ENCODE measurements around the gene EIF3CL.
"Not testable (repeated sequence)": the region's sequence is repeated elsewhere in the genome, so short reads cannot be mapped to it uniquely, and the experiment has no call there.

Gene EIF3CL, protein sequence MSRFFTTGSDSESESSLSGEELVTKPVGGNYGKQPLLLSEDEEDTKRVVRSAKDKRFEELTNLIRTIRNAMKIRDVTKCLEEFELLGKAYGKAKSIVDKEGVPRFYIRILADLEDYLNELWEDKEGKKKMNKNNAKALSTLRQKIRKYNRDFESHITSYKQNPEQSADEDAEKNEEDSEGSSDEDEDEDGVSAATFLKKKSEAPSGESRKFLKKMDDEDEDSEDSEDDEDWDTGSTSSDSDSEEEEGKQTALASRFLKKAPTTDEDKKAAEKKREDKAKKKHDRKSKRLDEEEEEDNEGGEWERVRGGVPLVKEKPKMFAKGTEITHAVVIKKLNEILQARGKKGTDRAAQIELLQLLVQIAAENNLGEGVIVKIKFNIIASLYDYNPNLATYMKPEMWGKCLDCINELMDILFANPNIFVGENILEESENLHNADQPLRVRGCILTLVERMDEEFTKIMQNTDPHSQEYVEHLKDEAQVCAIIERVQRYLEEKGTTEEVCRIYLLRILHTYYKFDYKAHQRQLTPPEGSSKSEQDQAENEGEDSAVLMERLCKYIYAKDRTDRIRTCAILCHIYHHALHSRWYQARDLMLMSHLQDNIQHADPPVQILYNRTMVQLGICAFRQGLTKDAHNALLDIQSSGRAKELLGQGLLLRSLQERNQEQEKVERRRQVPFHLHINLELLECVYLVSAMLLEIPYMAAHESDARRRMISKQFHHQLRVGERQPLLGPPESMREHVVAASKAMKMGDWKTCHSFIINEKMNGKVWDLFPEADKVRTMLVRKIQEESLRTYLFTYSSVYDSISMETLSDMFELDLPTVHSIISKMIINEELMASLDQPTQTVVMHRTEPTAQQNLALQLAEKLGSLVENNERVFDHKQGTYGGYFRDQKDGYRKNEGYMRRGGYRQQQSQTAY

DNA sequence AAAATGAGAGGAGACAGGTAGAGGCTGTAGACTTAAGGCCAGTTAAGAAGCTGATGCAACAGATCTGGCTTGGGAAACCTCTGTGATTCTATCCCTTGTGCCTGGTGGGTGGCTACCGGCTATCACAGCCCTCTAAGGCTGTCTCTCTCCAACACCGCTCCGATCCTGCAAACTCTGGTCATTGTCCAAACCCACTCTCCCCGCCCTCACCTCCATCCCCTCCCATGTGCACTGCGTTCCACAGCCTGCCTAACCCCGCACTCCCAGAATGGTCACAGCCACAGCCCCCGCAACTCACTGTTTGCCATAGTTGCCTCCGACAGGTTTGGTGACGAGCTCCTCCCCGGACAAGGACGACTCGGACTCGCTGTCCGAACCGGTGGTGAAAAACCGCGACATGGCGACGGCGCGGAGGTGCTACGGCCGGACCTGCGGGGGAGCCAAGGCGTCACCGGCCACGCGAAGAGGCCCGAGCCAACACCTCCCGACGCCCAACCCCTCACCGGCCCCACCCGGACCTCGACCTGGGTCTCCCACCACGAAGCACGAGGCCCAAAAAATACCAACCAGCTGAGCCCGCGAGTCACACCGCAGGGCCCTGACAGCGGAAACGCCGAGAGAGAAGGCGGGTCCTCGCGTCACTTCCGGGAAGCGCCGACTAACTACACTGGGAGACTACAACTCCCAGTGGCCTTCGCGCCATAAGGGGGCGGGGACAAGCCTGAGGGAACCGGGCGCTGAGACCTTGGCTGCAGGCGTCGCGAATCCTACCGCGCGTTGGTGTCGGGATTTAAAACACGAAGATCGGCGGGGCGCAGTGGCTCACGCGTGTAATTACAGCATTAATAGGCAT, at the start of gene EIF3CL:
Gene EIF3CL (minus strand): TSS at position 622 of the 853 bp plus-strand sequence. CDS start 223 bp downstream, at position 399.
- DNase-seq (ENCODE audit: low read depth), result not testable (repeated sequence)
- H3K4me3 ChIP-seq (ENCODE audit: low read depth, low read length), result peak within 1 kb of the TSS; percentile 66

- H3K4me3 ChIP-seq (ENCODE audit: low read depth, low read length); DNase-seq (ENCODE audit: low read depth): not testable (repeated sequence)
Observed at GRCh38 chr16:28447081-28447480, 43.4 kb upstream of the EIF3CL start.

DNA sequence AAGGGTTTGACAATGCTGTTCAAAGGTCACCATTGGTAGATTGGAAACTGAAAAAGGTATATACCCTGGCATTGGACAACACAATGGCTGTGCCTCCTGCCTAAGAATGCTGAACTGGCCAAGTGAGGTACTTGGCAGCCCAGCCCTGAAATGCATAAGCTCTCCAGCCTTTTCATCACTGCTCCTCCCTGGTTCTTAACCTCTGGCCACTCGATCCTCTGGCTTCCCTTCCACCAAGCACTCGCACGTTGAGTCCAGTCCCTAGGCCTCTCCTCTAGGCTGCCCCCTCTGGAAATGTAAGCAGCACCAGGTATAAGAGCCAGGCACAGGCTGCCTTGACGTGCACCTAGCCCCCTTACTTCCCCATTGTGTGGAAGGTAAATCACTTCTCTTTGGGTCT, 42.7 kb upstream of the EIF3CL start:
- not testable (repeated sequence) for H3K4me3 ChIP-seq (ENCODE audit: low read depth, low read length); DNase-seq (ENCODE audit: low read depth)

GRCh38 chr16:28443943-28444342, 40.3 kb upstream of the EIF3CL start:
- H3K4me3 ChIP-seq (ENCODE audit: low read depth, low read length); DNase-seq (ENCODE audit: low read depth): not testable (repeated sequence)

GRCh38 chr16:28438899-28439298, 35.3 kb upstream of the EIF3CL start:
- not testable (repeated sequence) for DNase-seq (ENCODE audit: low read depth); H3K4me3 ChIP-seq (ENCODE audit: low read depth, low read length)

DNA sequence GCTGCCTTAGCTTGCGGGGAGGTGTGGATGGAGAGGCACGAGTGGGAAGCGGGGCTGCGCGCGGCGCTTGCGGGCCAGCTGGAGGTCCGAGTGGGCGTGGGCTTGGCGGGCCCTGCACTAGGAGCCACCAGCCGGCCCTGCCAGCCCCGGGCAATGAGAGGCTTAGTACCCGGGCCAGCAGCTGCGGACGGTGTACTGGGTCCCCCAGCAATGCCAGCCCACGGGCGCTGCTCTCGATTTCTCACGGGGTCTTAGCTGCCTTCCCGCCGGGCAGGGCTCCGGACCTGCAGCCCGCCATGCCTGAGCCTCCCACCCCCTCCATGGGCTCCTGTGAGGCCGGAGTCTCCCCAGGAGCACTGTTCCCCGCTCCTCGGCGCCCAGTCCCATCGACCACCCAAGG, 31.7 kb upstream of the EIF3CL start:
- DNase-seq (ENCODE audit: low read depth), result not testable (repeated sequence)

GRCh38 chr16:28426060-28426680, 22.5 kb upstream of the EIF3CL start:
- not testable (repeated sequence) for DNase-seq (ENCODE audit: low read depth); H3K4me3 ChIP-seq (ENCODE audit: low read depth, low read length)

More for the DNA sequence above, 31.7 kb upstream of the EIF3CL start:
- H3K4me3 ChIP-seq (ENCODE audit: low read depth, low read length), result not testable (repeated sequence)

DNA sequence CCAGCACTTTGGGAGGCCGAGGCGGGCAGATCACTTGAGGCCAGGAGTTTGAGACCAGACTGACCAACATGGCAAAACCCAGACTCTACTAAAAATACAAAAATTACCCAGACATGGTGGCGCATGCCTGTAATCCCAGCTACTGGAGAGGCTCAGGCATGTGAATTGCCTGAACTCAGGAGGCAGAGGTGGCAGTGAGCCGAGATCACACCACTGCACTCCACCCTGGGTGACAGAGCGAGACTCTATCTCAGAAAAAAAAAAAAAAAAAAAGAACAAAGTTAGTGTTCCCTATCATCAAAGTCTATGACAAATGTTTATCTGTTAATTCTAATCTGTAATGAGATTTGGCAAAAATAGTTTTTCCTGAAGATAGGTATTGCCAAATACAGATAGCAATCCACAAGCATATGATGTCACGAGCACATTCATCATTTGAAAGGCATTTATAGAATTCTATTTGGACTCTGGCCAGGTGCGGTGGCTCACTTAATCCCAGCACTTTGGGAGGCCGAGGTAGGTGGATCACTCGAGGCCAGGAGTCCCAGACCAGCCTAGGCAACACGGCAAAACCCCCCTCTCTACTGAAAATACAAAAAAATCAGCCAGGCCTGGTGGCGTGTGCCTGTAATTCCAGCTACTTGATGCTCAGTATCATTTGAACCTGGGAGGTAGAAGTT, 17.6 kb upstream of the EIF3CL start:
- not testable (repeated sequence) for H3K4me3 ChIP-seq (ENCODE audit: low read depth, low read length); DNase-seq (ENCODE audit: low read depth)

GRCh38 chr16:28417033-28417432, 13.4 kb upstream of the EIF3CL start:
- DNase-seq (ENCODE audit: low read depth); H3K4me3 ChIP-seq (ENCODE audit: low read depth, low read length): not testable (repeated sequence)

DNA sequence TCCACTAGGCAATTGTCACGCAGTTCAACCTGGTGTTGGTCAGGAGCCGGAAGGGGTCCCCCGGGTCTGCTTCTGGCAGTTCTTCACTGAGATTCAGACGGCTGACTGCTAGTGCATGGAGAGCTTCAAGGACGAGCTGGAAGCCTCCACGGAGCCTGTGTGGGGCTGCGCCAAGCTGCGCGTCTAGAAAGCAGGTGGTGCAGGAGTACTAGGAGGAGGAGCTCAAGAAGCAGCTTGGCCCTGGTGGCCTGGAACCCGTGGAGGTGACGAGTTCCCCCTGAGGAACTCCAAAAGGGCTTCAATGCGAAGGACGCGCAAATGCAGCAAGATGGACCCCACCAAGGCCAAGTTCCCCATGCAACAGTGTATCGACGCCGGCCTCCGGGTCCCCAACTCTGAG, 10.9 kb upstream of the EIF3CL start:
- H3K4me3 ChIP-seq (ENCODE audit: low read depth, low read length); DNase-seq (ENCODE audit: low read depth): not testable (repeated sequence)

- not testable (repeated sequence) for DNase-seq (ENCODE audit: low read depth); H3K4me3 ChIP-seq (ENCODE audit: low read depth, low read length)
Observed at GRCh38 chr16:28413585-28413984, 9.9 kb upstream of the EIF3CL start.

DNA sequence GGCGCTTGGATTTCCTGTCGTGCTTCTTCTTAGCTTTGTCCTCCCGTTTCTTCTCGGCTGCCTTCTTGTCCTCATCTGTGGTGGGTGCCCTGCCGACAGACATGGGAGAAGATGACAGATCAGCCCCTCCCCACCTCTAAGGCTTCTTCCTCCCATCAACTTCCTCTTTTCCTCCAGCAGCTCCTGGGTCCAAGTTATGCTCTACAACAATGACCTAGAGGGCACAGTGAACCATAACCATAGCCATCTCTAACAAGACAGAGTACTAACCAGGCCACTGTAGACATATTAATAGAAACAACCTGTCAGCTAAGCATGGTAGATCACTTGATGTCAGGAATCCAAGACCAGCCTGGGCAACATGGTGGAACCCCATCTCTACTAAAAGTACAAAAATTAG, 11.6 kb downstream of the EIF3CL start:
- H3K4me3 ChIP-seq (ENCODE audit: low read depth, low read length); DNase-seq (ENCODE audit: low read depth): not testable (repeated sequence)

DNA sequence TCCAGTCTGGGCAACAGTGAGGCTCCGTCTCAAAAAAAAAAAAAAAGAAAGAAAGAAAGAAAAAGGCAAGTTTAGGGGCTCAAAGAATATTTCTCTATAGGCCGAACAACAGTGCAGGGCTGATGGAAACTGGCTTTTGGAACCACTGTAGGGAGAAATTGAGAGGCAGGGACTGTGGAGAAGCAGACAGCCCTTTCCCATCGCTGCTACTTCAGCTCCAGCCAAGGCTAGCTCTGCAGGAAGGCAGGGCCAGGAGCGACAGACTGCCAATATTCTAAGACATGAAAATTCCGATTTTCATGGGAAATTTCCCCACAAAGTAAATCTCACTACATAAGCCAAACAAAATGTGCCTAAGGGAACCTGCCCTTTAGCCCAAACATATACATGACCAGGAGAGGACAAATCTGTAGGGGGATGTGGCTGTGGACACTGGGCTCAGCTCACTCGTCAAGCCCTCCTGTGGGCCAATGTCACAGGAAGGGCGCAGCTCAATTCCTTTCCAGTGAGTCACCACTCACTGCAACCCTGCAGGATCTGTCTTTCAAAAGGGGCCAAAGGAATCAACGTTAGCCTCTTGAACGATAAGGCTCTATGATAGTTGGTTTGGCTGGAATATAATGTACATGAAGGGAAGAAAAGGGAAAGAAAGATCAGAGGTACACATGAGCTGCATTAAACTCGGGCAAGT, 21.3 kb downstream of the EIF3CL start:
- not testable (repeated sequence) for H3K4me3 ChIP-seq (ENCODE audit: low read depth, low read length); DNase-seq (ENCODE audit: low read depth)

DNA sequence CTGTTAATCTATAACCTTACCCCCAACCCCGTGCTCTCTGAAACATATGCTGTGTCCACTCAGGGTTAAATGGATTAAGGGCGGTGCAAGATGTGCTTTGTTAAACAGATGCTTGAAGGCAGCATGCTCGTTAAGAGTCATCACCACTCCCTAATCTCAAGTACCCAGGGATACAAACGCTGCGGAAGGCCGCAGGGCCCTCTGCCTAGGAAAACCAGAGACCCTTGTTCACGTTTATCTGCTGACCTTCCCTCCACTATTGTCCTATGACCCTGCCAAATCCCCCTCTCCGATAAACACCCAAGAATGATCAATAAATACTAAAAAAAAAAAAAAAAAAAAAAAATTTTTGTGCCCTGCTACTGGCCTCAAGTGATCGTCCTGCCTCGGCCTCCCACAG, 25.8 kb downstream of the EIF3CL start:
- H3K4me3 ChIP-seq (ENCODE audit: low read depth, low read length); DNase-seq (ENCODE audit: low read depth): not testable (repeated sequence)

- H3K4me3 ChIP-seq (ENCODE audit: low read depth, low read length); DNase-seq (ENCODE audit: low read depth): not testable (repeated sequence)
Observed at GRCh38 chr16:28377108-28377625, 26.5 kb downstream of the EIF3CL start.

- not testable (repeated sequence) for H3K4me3 ChIP-seq (ENCODE audit: low read depth, low read length); DNase-seq (ENCODE audit: low read depth)
Observed at GRCh38 chr16:28375115-28375514, 28.5 kb downstream of the EIF3CL start.

GRCh38 chr16:28374281-28374680, 29.4 kb downstream of the EIF3CL start:
- not testable (repeated sequence) for H3K4me3 ChIP-seq (ENCODE audit: low read depth, low read length)

More at GRCh38 chr16:28374281-28374680, 29.4 kb downstream of the EIF3CL start:
- DNase-seq (ENCODE audit: low read depth), result not testable (repeated sequence)
